ENCODE results near the gene FGF12.

DNA sequence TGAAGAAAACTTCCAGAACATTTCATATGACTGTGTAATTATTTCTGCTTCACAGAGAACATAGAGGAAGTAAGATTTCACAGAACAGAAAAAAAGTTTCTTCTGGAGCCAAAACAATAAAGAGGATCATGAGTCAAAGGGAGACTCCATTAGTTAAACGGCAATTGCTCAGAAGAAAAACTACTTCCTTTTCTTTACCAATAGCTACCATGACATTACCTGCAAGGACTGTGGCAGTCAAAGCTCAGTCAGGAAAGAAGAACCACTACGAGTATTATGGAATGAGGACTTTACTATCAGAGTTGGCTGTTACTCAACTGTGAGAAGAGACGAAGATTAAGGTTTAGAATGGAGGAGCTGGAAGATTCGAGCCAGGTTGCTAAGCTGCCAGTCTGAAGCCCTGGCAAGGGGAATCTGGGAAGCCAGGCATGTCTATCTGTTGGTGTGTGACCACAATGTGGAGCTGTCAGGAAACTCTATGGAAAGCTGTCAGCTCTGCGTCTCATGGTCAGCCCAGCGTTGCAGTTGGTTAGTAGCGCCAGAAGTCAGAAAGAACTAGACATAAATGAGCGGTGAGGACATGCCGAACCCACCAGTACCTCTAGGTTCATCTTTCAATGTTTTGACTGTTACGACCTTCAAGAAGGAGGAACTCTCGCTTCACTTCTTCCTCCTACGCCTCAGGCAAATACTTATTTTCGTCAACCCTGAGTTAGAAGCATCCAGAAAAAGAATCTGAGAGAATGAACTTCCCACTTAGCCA is 604.3 kb downstream of the FGF12 start:
- TF ChIP-seq, protein P1, sequence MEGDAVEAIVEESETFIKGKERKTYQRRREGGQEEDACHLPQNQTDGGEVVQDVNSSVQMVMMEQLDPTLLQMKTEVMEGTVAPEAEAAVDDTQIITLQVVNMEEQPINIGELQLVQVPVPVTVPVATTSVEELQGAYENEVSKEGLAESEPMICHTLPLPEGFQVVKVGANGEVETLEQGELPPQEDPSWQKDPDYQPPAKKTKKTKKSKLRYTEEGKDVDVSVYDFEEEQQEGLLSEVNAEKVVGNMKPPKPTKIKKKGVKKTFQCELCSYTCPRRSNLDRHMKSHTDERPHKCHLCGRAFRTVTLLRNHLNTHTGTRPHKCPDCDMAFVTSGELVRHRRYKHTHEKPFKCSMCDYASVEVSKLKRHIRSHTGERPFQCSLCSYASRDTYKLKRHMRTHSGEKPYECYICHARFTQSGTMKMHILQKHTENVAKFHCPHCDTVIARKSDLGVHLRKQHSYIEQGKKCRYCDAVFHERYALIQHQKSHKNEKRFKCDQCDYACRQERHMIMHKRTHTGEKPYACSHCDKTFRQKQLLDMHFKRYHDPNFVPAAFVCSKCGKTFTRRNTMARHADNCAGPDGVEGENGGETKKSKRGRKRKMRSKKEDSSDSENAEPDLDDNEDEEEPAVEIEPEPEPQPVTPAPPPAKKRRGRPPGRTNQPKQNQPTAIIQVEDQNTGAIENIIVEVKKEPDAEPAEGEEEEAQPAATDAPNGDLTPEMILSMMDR (IDR thresholded peaks at IDR 0.05 in 8 of 11, conservative IDR thresholded peaks at IDR 0.05 in 3 of 11) = no peak
- no peak for TF ChIP-seq POLR2A (IDR thresholded peaks at IDR 0.05)
- no peak for TF ChIP-seq POLR2AphosphoS5 (IDR thresholded peaks at IDR 0.05)
